Neural crest cell (in vitro differentiated cells): Measurements from ENCODE around the gene MS4A7. TPM values are rescaled to one million over a fixed set of nuclear protein-coding genes. Genes with fewer than 3 reads are reported as not detected.

Source experiments
- DNase-seq: peaks from one replicate; pipeline ENCODE4 v3.0.0; 2021; ENCODE audit warnings: low read depth, mixed read lengths, low spot score
- H3K27ac Mint-ChIP-seq: one replicate; pipeline ENCODE4 v1.8.0; 2021; ENCODE audit warnings: mild to moderate bottlenecking, mixed read lengths; ENCODE audit not compliant: unreplicated experiment
- H3K27me3 Mint-ChIP-seq: 2 replicates; pipeline ENCODE4 v1.8.0; 2021; ENCODE audit warnings: low read depth, mild to moderate bottlenecking, mixed read lengths
- H3K36me3 Mint-ChIP-seq: 2 replicates; pipeline ENCODE4 v1.8.0; 2021; ENCODE audit warnings: low read depth, mild to moderate bottlenecking, mixed read lengths
- H3K4me1 Mint-ChIP-seq: 2 replicates; pipeline ENCODE4 v1.8.0; 2021; ENCODE audit warnings: mixed read lengths
- H3K4me3 Mint-ChIP-seq: one replicate; pipeline ENCODE4 v1.8.0; 2021; ENCODE audit warnings: mild to moderate bottlenecking, mixed read lengths
- H3K9me3 Mint-ChIP-seq: 2 replicates; pipeline ENCODE4 v1.8.0; 2021; ENCODE audit warnings: mixed read lengths
- total RNA-seq: library from RNA; stranded (reverse); gene quantifications from 2 replicates; pipeline ENCODE4 v1.2.1, GENCODE V29; 2021
- TF ChIP-seq, protein P1 (sequence below): fragments of 200-600 bp; sonication (generic); conservative IDR thresholded peaks from 2 replicates; pipeline ENCODE4 v1.5.0; 2021; ENCODE audit warnings: antibody characterized with exemption, mild to moderate bottlenecking

Gene MS4A7
- total RNA-seq, 1 donor from 2014 or later = not detected

- no peak overlapping the region for H3K4me3 Mint-ChIP-seq
- no peak for DNase-seq
- no peak overlapping the region for H3K27ac Mint-ChIP-seq
- TF ChIP-seq, protein P1, sequence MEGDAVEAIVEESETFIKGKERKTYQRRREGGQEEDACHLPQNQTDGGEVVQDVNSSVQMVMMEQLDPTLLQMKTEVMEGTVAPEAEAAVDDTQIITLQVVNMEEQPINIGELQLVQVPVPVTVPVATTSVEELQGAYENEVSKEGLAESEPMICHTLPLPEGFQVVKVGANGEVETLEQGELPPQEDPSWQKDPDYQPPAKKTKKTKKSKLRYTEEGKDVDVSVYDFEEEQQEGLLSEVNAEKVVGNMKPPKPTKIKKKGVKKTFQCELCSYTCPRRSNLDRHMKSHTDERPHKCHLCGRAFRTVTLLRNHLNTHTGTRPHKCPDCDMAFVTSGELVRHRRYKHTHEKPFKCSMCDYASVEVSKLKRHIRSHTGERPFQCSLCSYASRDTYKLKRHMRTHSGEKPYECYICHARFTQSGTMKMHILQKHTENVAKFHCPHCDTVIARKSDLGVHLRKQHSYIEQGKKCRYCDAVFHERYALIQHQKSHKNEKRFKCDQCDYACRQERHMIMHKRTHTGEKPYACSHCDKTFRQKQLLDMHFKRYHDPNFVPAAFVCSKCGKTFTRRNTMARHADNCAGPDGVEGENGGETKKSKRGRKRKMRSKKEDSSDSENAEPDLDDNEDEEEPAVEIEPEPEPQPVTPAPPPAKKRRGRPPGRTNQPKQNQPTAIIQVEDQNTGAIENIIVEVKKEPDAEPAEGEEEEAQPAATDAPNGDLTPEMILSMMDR = no peak
- H3K9me3 Mint-ChIP-seq = peaks cover 2% of the 10 kb centered on the region
- no peaks in the 10 kb centered on the region for H3K36me3 Mint-ChIP-seq
- no peaks in the 10 kb centered on the region for H3K27me3 Mint-ChIP-seq
- no peaks in the 10 kb centered on the region for H3K4me1 Mint-ChIP-seq
Measured at GRCh38 chr11:60348116-60348515, 30.2 kb upstream of the MS4A7 start.

- Mint-ChIP-seq H3K36me3 (no peaks in the 10 kb centered on the region), H3K27me3 (no peaks in the 10 kb centered on the region), H3K4me3 (no peak overlapping the region), H3K4me1 (no peaks in the 10 kb centered on the region), H3K9me3 (peaks cover 5% of the 10 kb centered on the region), H3K27ac (no peak overlapping the region)
- no peak for DNase-seq
- TF ChIP-seq, protein P1 = no peak
Measured at GRCh38 chr11:60349990-60350389, 28.3 kb upstream of the MS4A7 start.

- Mint-ChIP-seq H3K4me1 (no peaks in the 10 kb centered on the region), H3K36me3 (no peaks in the 10 kb centered on the region), H3K27ac (no peak overlapping the region), H3K9me3 (peaks cover 3% of the 10 kb centered on the region), H3K4me3 (no peak overlapping the region), H3K27me3 (no peaks in the 10 kb centered on the region)
- TF ChIP-seq, protein P1 = no peak
- no peak for DNase-seq
Measured at GRCh38 chr11:60357771-60358170, 20.6 kb upstream of the MS4A7 start.

DNA sequence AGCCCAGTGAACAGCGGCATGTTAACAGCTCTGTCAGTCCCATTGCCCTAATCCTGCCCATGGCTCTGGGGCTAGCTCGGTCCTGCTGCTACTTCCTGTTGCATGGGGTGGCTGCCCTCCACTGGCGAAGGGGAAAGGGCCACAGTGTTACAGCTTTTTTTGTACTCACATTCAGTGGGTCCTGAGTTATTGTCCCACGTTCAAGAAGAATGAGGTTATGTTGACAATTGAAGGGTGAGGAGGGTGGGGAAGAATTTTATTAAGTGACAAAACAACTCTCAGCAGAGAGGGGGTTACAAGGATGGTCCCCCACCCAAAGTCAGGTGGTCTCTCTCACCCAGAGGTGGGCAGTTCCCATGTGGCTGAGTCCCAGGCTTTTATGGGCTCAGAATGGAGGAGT is 17.7 kb upstream of the MS4A7 start:
- H3K9me3 Mint-ChIP-seq = no peaks in the 10 kb centered on the region

DNA sequence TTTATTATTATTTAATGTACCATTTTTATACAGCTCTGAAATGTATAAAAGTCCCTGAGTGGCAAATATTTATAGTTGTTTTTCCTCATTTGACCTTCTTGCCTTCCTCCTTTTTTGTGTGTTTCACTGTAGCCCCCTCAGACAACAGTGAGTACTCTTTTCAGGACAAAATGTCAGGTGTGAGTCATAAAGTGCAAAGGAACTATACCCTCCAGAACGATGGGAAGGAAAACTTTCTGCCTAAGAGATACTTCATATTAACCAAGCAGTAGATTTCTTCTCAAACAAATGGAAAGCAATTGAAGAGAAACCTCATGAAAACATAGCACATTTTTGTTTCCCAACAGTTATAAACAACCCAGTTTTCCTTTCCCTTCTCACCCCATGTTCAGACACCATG is 16.1 kb upstream of the MS4A7 start:
- Mint-ChIP-seq H3K4me3 (no peak overlapping the region), H3K27ac (no peak overlapping the region), H3K36me3 (no peaks in the 10 kb centered on the region), H3K4me1 (peaks cover 7% of the 10 kb centered on the region), H3K27me3 (no peaks in the 10 kb centered on the region), H3K9me3 (no peaks in the 10 kb centered on the region)
- no peak for DNase-seq
- TF ChIP-seq, protein P1 = no peak

More for the DNA sequence above, 17.7 kb upstream of the MS4A7 start:
- H3K27me3 Mint-ChIP-seq = no peaks in the 10 kb centered on the region
- TF ChIP-seq, protein P1 = no peak
- H3K4me3 Mint-ChIP-seq = no peak overlapping the region
- H3K36me3 Mint-ChIP-seq = no peaks in the 10 kb centered on the region
- no peak overlapping the region for H3K27ac Mint-ChIP-seq
- DNase-seq = no peak
- peaks cover 7% of the 10 kb centered on the region for H3K4me1 Mint-ChIP-seq
